ENCODE results near the gene WDR74. TPM values are rescaled to one million over a fixed set of nuclear protein-coding genes. Genes with fewer than 3 reads are reported as not detected.

WDR74 gene
- total and polyA plus RNA-seq, 2 of the 13 experiments (the other 11 are each of a cell fraction or from before 2014, with no cell fraction given), result 77.0 to 83.3 TPM

DNA sequence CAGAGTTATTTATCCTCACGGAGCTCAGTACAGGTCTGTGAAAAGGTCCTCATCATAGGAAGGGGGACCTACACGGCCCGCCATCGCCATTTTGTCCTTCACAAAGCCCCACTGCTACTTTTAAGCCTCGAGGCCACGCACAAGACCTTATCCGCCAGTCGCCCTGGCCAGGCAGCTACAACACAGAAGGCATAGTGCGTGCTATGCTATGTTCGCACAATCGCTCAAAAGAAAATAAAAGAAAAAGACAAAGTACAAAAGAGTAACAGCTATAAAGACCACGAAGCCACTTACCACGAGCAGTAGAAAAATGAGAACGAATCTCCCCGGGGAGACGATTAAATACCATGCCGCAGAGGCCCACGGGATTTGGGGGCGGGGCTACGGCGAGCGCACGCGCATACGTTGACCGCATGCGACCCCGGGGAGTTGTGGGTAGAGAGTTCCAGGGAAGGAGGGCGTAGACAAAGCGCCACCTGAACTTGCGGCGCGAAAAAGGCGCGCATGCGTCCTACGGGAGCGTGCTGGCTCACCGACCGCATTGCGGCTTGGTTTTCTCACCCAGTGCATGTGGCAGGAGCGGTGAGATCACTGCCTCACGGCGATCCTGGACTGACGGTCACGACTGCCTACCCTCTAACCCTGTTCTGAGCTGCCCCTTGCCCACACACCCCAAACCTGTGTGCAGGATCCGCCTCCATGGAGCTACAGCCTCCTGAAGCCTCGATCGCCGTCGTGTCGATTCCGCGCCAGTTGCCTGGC lies 16.4 kb upstream of the WDR74 start (continued):
- TF ChIP-seq ELK4 (CRISPR knock-in tag; IDR thresholded peaks at IDR 0.05; ENCODE audit: borderline replicate concordance) (peak; percentile 67; the same call in 1 of the 2 replicates), ZNF292 (CRISPR knock-in tag; IDR thresholded peaks at IDR 0.05; ENCODE audit: borderline replicate concordance, low read depth) (peak; percentile 56; the same call in 1 of the 2 replicates), ZBTB42 (CRISPR knock-in tag; IDR thresholded peaks at IDR 0.05) (peak; percentile 82; the same call in 1 of the 2 replicates), NFIC (IDR thresholded peaks at IDR 0.05; ENCODE audit: low read length) (peak; percentile 37; the same call in 1 of the 2 replicates), SAFB2 (CRISPR knock-in tag; IDR thresholded peaks at IDR 0.05; ENCODE audit: borderline replicate concordance, low read depth) (no peak; the same call in 1 of the 2 replicates), TBX2 (CRISPR knock-in tag; IDR thresholded peaks at IDR 0.05; ENCODE audit: borderline replicate concordance) (peak; percentile 97), RBM39 (IDR thresholded peaks at IDR 0.05; ENCODE audit: low read depth, low read length, poor library complexity, severe bottlenecking) (peak; percentile 68), ZFP91 (CRISPR knock-in tag; IDR thresholded peaks at IDR 0.05; ENCODE audit: borderline replicate concordance) (peak; percentile 93; the same call in 1 of the 2 replicates), POLR2A (IDR thresholded peaks at IDR 0.05; ENCODE audit: insufficient read depth in 1 of 2, low read depth in 2 of 2, low read length in 2 of 2) (peak; percentile 99 to 100), ZNF619 (CRISPR knock-in tag; IDR thresholded peaks at IDR 0.05) (peak; percentile 29), ZNF879 (CRISPR knock-in tag; IDR thresholded peaks at IDR 0.05) (peak; percentile 96), ZNF790 (CRISPR knock-in tag; IDR thresholded peaks at IDR 0.05; ENCODE audit: borderline replicate concordance) (peak; percentile 85; the same call in 1 of the 2 replicates)
- TF ChIP-seq, protein P1, sequence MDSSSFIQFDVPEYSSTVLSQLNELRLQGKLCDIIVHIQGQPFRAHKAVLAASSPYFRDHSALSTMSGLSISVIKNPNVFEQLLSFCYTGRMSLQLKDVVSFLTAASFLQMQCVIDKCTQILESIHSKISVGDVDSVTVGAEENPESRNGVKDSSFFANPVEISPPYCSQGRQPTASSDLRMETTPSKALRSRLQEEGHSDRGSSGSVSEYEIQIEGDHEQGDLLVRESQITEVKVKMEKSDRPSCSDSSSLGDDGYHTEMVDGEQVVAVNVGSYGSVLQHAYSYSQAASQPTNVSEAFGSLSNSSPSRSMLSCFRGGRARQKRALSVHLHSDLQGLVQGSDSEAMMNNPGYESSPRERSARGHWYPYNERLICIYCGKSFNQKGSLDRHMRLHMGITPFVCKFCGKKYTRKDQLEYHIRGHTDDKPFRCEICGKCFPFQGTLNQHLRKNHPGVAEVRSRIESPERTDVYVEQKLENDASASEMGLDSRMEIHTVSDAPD (CRISPR knock-in tag; IDR thresholded peaks at IDR 0.05), result peak; percentile 82; the same call in 1 of the 2 replicates
- TF ChIP-seq, protein P2, sequence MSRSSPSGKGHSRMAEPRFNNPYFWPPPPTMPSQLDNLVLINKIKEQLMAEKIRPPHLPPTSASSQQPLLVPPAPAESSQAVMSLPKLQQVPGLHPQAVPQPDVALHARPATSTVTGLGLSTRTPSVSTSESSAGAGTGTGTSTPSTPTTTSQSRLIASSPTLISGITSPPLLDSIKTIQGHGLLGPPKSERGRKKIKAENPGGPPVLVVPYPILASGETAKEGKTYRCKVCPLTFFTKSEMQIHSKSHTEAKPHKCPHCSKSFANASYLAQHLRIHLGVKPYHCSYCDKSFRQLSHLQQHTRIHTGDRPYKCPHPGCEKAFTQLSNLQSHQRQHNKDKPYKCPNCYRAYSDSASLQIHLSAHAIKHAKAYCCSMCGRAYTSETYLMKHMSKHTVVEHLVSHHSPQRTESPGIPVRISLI (CRISPR knock-in tag; IDR thresholded peaks at IDR 0.05; ENCODE audit: borderline replicate concordance), result peak; percentile 71; the same call in 1 of the 2 replicates

All from HepG2 (cell line).